ENCODE data around the gene VDAC1. TPM values are rescaled to one million over a fixed set of nuclear protein-coding genes. Genes with fewer than 3 reads are reported as not detected.

VDAC1 gene
- total and polyA plus RNA-seq, 2 of the 8 experiments (the other 6 are each of a cell fraction or from before 2014, with no cell fraction given) = 111 to 301 TPM

Other genes with a start within 250 kb of the VDAC1 start
- 31.7 and 33.3 TPM in 2 replicates for gene C5orf15, start 36.4 kb downstream of the VDAC1 start, total RNA-seq (2021; fragmentation: NEBNext Ultra II Directional; extraction: Animal tissue kit (Norgen Biotek cat#: 25700))
- 39.3 and 51.4 TPM in 2 replicates for gene C5orf15, start 36.4 kb downstream of the VDAC1 start, polyA plus RNA-seq (2011; rRNA removed)
- 6.8 and 8.5 TPM in 2 replicates for gene TCF7, start 109.7 kb upstream of the VDAC1 start, total RNA-seq (2021; fragmentation: NEBNext Ultra II Directional; extraction: Animal tissue kit (Norgen Biotek cat#: 25700))
- gene TCF7, start 109.7 kb upstream of the VDAC1 start, polyA plus RNA-seq (2011; rRNA removed) = 4.7 and 5.7 TPM in 2 replicates
- 326 and 332 TPM in 2 replicates for gene SKP1, start 172.0 kb upstream of the VDAC1 start, total RNA-seq (2021; fragmentation: NEBNext Ultra II Directional; extraction: Animal tissue kit (Norgen Biotek cat#: 25700))
- 86.4 and 163 TPM in 2 replicates for gene SKP1, start 172.0 kb upstream of the VDAC1 start, polyA plus RNA-seq (2011; rRNA removed)
- gene PPP2CA, start 221.1 kb upstream of the VDAC1 start, total RNA-seq (2021; fragmentation: NEBNext Ultra II Directional; extraction: Animal tissue kit (Norgen Biotek cat#: 25700)) = 205 and 211 TPM in 2 replicates
- gene PPP2CA, start 221.1 kb upstream of the VDAC1 start, polyA plus RNA-seq (2011; rRNA removed) = 75.0 and 105 TPM in 2 replicates

Measured in H1 (cell line).